ENCODE results near the gene PDX1.

GRCh38 chr13:27965740-27966640, 46.2 kb downstream of the PDX1 start:
- no peak for TF ChIP-seq CTCF (IDR thresholded peaks at IDR 0.05; ENCODE audit: low read depth, low read length, poor library complexity, severe bottlenecking)
- TF ChIP-seq EZH2phosphoT487 (IDR thresholded peaks at IDR 0.05; ENCODE audit: borderline replicate concordance, low read length) = no peak

Data from DOHH2 (cell line).